WTC11 (cell line): Measurements from ENCODE around the gene SAMSN1. TPM values are rescaled to one million over a fixed set of nuclear protein-coding genes. Genes with fewer than 3 reads are reported as not detected.

Experiments
- ATAC-seq: fragments of 200-7000 bp; cut with Tn5 transposase; 2 replicates; pipeline ENCODE4 v1.10.0; 2021; ENCODE audit warnings: mild to moderate bottlenecking, moderate library complexity
- CTCF ChIA-PET: fragments of 300-600 bp; sonication (Branson Sonifier 250); formaldehyde crosslinking; loops from one replicate; lab custom pipeline; 2021; ENCODE audit warnings: antibody characterized with exemption; lab: Charles Lee
- POLR2A ChIA-PET: fragments of 350-600 bp; sonication (Branson Sonifier 250); formaldehyde crosslinking; loops from one replicate; lab custom pipeline; 2021; ENCODE audit warnings: antibody characterized with exemption; lab: Charles Lee
- DNase-seq: peaks from one replicate; pipeline ENCODE4 v3.0.0; 2021; ENCODE audit warnings: low spot score
- H3K27ac Mint-ChIP-seq: 2 replicates; pipeline ENCODE4 v1.8.0; 2021; ENCODE audit warnings: mixed read lengths
- H3K27me3 Mint-ChIP-seq: 2 replicates; pipeline ENCODE4 v1.8.0; 2021; ENCODE audit warnings: low read depth, mild to moderate bottlenecking, moderate library complexity, mixed read lengths
- H3K36me3 Mint-ChIP-seq: 2 replicates; pipeline ENCODE4 v1.8.0; 2021; ENCODE audit warnings: mixed read lengths
- H3K4me1 Mint-ChIP-seq: 2 replicates; pipeline ENCODE4 v1.8.0; 2022; ENCODE audit warnings: mixed read lengths
- H3K4me3 Mint-ChIP-seq: 2 replicates; pipeline ENCODE4 v1.8.0; 2021; ENCODE audit warnings: mild to moderate bottlenecking, moderate library complexity, mixed read lengths
- H3K9me3 Mint-ChIP-seq: 2 replicates; pipeline ENCODE4 v1.8.0; 2021; ENCODE audit warnings: mixed read lengths
- CTCF ChIP-seq: fragments of 200-600 bp; IDR thresholded peaks from 2 replicates; pipeline ENCODE4 v1.8.0; 2022; ENCODE audit warnings: antibody characterized with exemption
- E2F5 ChIP-seq: sonication (generic); formaldehyde crosslinking; IDR thresholded peaks from 2 replicates; pipeline ENCODE4 v1.8.1; 2022; ENCODE audit warnings: mild to moderate bottlenecking, moderate library complexity, missing genetic modification reagents
- ESRRA ChIP-seq: sonication (generic); formaldehyde crosslinking; IDR thresholded peaks from 2 replicates; pipeline ENCODE4 v1.8.1; 2022; ENCODE audit warnings: mild to moderate bottlenecking, missing genetic modification reagents, borderline replicate concordance
- FOXK1 ChIP-seq: sonication (generic); formaldehyde crosslinking; IDR thresholded peaks from 2 replicates; pipeline ENCODE4 v1.8.0; 2022; ENCODE audit warnings: mild to moderate bottlenecking, moderate library complexity, missing genetic modification reagents
- OVOL2 ChIP-seq: fragments of 250-450 bp; sonication (Bioruptor Pico); IDR thresholded peaks from 2 replicates; pipeline ENCODE4 v1.9.0; 2021; ENCODE audit warnings: mild to moderate bottlenecking, borderline replicate concordance
- RELA ChIP-seq: sonication (generic); formaldehyde crosslinking; IDR thresholded peaks from 2 replicates; pipeline ENCODE4 v1.8.1; 2022; ENCODE audit warnings: missing genetic modification reagents, mild to moderate bottlenecking, borderline replicate concordance
- SMAD4 ChIP-seq: sonication (generic); formaldehyde crosslinking; IDR thresholded peaks from 2 replicates; pipeline ENCODE4 v1.8.0; 2022; ENCODE audit warnings: mild to moderate bottlenecking, missing genetic modification reagents
- TCF7 ChIP-seq: sonication (generic); formaldehyde crosslinking; IDR thresholded peaks from 2 replicates; pipeline ENCODE4 v1.8.0; 2022; ENCODE audit warnings: mild to moderate bottlenecking, low read depth, missing genetic modification reagents, moderate library complexity
- TP53 ChIP-seq: sonication (generic); formaldehyde crosslinking; IDR thresholded peaks from 2 replicates; pipeline ENCODE4 v1.8.1; 2023; ENCODE audit warnings: mild to moderate bottlenecking, missing genetic modification reagents
- USF2 ChIP-seq: sonication (generic); formaldehyde crosslinking; IDR thresholded peaks from 2 replicates; pipeline ENCODE4 v1.8.1; 2023; ENCODE audit warnings: mild to moderate bottlenecking, missing genetic modification reagents, moderate library complexity
- ZBTB21 ChIP-seq: sonication (generic); formaldehyde crosslinking; IDR thresholded peaks from 2 replicates; pipeline ENCODE4 v1.8.1; 2023; ENCODE audit warnings: mild to moderate bottlenecking, missing genetic modification reagents, borderline replicate concordance
- ZNF121 ChIP-seq: sonication (generic); formaldehyde crosslinking; IDR thresholded peaks from 2 replicates; pipeline ENCODE4 v1.8.0; 2023; ENCODE audit warnings: missing genetic modification reagents
- ZNF219 ChIP-seq: sonication (generic); formaldehyde crosslinking; IDR thresholded peaks from 2 replicates; pipeline ENCODE4 v1.8.0; 2023; ENCODE audit warnings: missing genetic modification reagents, mild to moderate bottlenecking, borderline replicate concordance
- ZNF317 ChIP-seq: sonication (generic); formaldehyde crosslinking; IDR thresholded peaks from 2 replicates; pipeline ENCODE4 v1.8.1; 2023; ENCODE audit warnings: low read depth, mild to moderate bottlenecking, moderate library complexity, missing genetic modification reagents, borderline replicate concordance
- ZNF532 ChIP-seq: fragments of 250-450 bp; sonication (Bioruptor Pico); IDR thresholded peaks from 2 replicates; pipeline ENCODE4 v1.9.0; 2021; ENCODE audit warnings: mild to moderate bottlenecking, borderline replicate concordance
- total RNA-seq: library from RNA; stranded (reverse); gene quantifications from 3 replicates; pipeline ENCODE4 v1.2.3, GENCODE V29; 2021
- TF ChIP-seq, protein P1 (sequence below): sonication (generic); formaldehyde crosslinking; IDR thresholded peaks from 2 replicates; pipeline ENCODE4 v1.8.1; 2022; ENCODE audit warnings: mild to moderate bottlenecking, missing genetic modification reagents, moderate library complexity, borderline replicate concordance
- TF ChIP-seq, protein P2 (sequence below): fragments of 250-450 bp; sonication (Bioruptor Pico); IDR thresholded peaks from 2 replicates; pipeline ENCODE4 v1.9.0; 2021; ENCODE audit warnings: mild to moderate bottlenecking
- TF ChIP-seq, protein P3 (sequence below): sonication (generic); formaldehyde crosslinking; IDR thresholded peaks from 2 replicates; pipeline ENCODE4 v1.8.1; 2023; ENCODE audit warnings: mild to moderate bottlenecking, missing genetic modification reagents

The SAMSN1 gene
- total RNA-seq, 1 experiment from 2014 or later: 1.2 TPM

- Mint-ChIP-seq H3K9me3 (no peaks in the 10 kb centered on the region), H3K36me3 (no peaks in the 10 kb centered on the region), H3K4me3 (no peak overlapping the region), H3K27me3 (no peaks in the 10 kb centered on the region), H3K4me1 (peaks cover 5% of the 10 kb centered on the region), H3K27ac (no peak overlapping the region)
- CTCF ChIA-PET: no interaction called here
- POLR2A ChIA-PET: interaction anchor here (0.5 kb wide), 1 partner anchor 849 kb away, joined by 4 read pairs; no protein-coding TSS in a partner anchor
- ATAC-seq (no peak), DNase-seq (no peak)
- no peak for TF ChIP-seq TCF7 (CRISPR knock-in tag)
- no peak for TF ChIP-seq OVOL2 (CRISPR knock-in tag)
- no peak for TF ChIP-seq TP53 (CRISPR knock-in tag)
- no peak for TF ChIP-seq ESRRA (CRISPR knock-in tag)
- no peak for TF ChIP-seq E2F5 (CRISPR knock-in tag)
- TF ChIP-seq, protein P1, sequence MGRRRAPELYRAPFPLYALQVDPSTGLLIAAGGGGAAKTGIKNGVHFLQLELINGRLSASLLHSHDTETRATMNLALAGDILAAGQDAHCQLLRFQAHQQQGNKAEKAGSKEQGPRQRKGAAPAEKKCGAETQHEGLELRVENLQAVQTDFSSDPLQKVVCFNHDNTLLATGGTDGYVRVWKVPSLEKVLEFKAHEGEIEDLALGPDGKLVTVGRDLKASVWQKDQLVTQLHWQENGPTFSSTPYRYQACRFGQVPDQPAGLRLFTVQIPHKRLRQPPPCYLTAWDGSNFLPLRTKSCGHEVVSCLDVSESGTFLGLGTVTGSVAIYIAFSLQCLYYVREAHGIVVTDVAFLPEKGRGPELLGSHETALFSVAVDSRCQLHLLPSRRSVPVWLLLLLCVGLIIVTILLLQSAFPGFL (CRISPR knock-in tag): no peak
- no peak for TF ChIP-seq SMAD4 (CRISPR knock-in tag)
- no peak for TF ChIP-seq ZNF121 (CRISPR knock-in tag)
- TF ChIP-seq, protein P2, sequence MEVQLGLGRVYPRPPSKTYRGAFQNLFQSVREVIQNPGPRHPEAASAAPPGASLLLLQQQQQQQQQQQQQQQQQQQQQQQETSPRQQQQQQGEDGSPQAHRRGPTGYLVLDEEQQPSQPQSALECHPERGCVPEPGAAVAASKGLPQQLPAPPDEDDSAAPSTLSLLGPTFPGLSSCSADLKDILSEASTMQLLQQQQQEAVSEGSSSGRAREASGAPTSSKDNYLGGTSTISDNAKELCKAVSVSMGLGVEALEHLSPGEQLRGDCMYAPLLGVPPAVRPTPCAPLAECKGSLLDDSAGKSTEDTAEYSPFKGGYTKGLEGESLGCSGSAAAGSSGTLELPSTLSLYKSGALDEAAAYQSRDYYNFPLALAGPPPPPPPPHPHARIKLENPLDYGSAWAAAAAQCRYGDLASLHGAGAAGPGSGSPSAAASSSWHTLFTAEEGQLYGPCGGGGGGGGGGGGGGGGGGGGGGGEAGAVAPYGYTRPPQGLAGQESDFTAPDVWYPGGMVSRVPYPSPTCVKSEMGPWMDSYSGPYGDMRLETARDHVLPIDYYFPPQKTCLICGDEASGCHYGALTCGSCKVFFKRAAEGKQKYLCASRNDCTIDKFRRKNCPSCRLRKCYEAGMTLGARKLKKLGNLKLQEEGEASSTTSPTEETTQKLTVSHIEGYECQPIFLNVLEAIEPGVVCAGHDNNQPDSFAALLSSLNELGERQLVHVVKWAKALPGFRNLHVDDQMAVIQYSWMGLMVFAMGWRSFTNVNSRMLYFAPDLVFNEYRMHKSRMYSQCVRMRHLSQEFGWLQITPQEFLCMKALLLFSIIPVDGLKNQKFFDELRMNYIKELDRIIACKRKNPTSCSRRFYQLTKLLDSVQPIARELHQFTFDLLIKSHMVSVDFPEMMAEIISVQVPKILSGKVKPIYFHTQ (CRISPR knock-in tag): no peak
- TF ChIP-seq ZNF317 (CRISPR knock-in tag): no peak
- TF ChIP-seq CTCF: no peak
- no peak for TF ChIP-seq RELA
- TF ChIP-seq ZNF219 (CRISPR knock-in tag): no peak
- no peak for TF ChIP-seq FOXK1 (CRISPR knock-in tag)
- TF ChIP-seq ZBTB21 (CRISPR knock-in tag): no peak
- no peak for TF ChIP-seq ZNF532
- TF ChIP-seq USF2 (CRISPR knock-in tag): no peak
- TF ChIP-seq, protein P3, sequence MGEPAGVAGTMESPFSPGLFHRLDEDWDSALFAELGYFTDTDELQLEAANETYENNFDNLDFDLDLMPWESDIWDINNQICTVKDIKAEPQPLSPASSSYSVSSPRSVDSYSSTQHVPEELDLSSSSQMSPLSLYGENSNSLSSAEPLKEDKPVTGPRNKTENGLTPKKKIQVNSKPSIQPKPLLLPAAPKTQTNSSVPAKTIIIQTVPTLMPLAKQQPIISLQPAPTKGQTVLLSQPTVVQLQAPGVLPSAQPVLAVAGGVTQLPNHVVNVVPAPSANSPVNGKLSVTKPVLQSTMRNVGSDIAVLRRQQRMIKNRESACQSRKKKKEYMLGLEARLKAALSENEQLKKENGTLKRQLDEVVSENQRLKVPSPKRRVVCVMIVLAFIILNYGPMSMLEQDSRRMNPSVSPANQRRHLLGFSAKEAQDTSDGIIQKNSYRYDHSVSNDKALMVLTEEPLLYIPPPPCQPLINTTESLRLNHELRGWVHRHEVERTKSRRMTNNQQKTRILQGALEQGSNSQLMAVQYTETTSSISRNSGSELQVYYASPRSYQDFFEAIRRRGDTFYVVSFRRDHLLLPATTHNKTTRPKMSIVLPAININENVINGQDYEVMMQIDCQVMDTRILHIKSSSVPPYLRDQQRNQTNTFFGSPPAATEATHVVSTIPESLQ (CRISPR knock-in tag): no peak
These were observed 26.2 kb upstream of the SAMSN1 start for GRCh38 chr21:14572204-14572780.
